HL-60/S4 (cell line): ENCODE measurements around the gene PSMD8.

Source experiments
- in situ Hi-C: fragments of 300-500 bp; cut with MboI; formaldehyde crosslinking; loops from 2 replicates; pipeline ENCODE4 v1.14.3; 2022; ENCODE audit warnings: low sequenced_read_pairs

Gene PSMD8

DNA sequence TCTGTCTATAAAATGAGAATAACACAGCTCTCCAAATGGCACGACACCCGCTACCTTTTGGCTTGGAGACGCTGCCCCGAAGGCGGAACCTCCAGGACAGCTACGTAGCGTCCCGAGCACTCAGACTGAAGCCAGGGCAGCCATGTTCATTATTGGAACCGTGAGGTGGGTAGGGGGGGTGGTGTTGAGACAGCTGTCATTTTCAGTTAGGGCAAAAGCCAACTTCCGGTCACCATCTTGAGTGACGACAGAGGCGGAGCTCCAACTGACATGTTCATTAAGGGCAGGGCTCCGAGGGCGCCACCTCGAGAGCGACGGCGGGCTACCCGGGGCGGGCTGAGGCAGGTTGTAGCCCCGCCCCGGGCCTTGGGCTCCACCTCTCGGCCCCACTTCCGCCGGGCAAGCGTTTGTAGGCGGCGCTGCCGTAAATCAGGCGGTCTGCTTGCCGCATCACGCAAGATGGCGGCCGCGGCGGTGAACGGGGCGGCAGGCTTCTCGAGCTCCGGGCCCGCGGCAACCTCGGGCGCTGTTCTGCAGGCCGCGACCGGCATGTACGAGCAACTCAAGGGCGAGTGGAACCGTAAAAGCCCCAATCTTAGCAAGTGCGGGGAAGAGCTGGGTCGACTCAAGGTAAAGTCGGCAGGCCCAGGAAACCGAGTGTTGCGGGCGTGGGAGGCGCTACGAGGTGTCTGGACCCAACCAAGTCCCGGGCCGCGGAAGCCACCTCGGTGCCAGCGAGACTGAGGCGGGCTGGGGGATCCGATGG, at the start of gene PSMD8:
Gene PSMD8 (plus strand): TSS at position 240 of the 766 bp plus-strand sequence. CDS start 31 bp downstream, at position 271.
- in situ Hi-C loops = no loop called here

GRCh38 chr19:38326591-38326990, 47.8 kb upstream of the PSMD8 start:
- in situ Hi-C loops = no loop called here

GRCh38 chr19:38329651-38330050, 44.7 kb upstream of the PSMD8 start:
- in situ Hi-C loops = loop anchor here (5.0 to 10.0 kb wide), 2 partner anchors 92 to 425 kb away; partner anchors contain the start of genes SIPA1L3 and WDR87

DNA sequence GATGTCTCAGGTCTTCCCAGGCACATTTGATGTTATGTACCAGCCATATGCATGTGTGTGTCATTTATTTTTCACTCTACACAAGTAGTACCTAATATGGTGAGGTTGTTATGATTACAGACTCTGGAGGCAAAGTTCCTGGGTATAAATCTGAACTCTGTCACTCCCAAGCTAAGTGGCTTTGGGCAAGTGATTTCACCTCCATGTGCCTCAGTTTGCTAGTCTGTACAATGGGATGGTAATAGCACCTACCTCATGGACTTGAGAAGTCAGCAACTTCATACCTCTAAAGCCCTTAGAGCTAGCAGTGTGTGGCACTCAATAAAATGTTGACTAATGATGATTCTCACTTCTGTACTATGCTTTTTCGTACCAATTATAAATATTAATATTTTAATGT, 42.6 kb upstream of the PSMD8 start:
- in situ Hi-C loops = loop anchor here (5.0 to 10.0 kb wide), 2 partner anchors 94 to 427 kb away; partner anchors contain the start of genes SIPA1L3 and WDR87

- in situ Hi-C loops = loop anchor here (5.0 to 10.0 kb wide), 2 partner anchors 96 to 428 kb away; partner anchors contain the start of genes SIPA1L3 and WDR87
Measured at GRCh38 chr19:38333245-38333644, 41.1 kb upstream of the PSMD8 start.

DNA sequence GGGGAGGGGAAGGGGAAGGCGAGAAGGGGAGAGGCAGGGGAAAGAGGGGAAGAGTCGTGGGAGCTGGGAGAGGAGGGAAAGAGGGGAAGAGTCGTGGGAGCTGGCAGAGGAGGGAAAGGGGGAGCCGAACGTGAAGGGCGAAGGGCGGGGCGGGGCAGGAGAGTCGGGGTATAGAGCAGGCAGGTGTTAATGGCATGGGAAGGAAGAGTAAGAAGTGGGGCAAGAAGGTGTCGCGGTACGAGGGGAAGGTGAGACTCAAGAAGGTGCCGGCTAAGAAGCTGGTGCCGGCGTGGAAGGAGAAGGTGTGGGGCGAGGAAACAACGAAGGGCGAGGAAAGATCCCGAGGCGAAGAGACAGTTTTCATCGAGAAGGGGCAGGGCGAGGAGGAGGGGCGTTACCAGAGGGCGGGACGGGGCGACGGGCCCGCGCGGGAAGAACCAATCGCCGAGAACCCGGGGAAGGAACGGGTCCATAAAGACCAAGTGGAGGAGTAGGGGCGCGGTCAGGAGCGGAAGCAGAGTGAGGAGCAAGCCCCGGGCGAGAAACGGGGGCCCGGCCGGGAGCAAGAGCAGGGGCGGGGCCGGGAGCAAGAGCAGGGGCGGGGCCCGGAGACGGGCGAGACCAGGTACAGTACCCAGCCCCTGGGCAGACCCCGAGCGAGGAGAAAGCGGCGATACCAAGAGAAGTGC, 38.3 kb upstream of the PSMD8 start:
- in situ Hi-C loops = loop anchor here (10.0 kb wide), 1 partner anchor 431 kb away; the partner anchor contains the start of genes SIPA1L3 and WDR87

DNA sequence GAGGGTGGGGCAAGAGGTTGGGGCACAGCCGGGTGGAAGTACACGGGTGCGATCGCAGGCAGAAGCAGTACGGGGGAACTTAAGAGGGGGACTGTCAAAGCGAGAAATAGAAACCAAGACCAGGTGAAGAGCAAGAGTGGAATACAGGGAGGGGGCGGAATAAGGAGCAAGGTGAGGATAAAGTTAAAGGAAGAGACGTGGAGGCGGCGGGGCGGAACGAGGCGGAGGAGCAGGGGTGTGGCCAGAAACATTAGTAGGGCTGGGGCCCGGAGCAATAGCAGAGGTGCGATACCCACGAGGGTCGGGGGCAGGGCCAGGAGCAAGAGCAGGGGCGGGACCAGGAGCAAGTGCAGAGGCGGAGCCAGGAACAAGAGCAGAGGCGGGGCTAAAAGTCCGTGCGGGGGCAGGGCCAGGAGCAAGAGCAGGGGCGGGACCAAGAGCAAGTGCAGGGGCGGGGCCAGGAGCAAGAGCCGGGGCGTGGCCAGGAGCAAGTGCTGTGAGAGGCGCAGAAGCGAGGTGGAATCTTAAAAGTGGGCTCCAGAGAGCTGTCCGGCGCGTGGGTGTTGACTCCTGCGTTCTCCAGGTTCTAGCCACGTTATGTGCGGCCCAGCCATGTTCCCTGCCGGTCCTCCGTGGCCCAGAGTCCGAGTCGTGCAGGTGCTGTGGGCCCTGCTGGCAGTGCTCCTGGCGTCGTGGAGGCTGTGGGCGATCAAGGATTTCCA, 37.6 kb upstream of the PSMD8 start:
- in situ Hi-C loops = loop anchor here (10.0 kb wide), 1 partner anchor 432 kb away; the partner anchor contains the start of genes SIPA1L3 and WDR87

DNA sequence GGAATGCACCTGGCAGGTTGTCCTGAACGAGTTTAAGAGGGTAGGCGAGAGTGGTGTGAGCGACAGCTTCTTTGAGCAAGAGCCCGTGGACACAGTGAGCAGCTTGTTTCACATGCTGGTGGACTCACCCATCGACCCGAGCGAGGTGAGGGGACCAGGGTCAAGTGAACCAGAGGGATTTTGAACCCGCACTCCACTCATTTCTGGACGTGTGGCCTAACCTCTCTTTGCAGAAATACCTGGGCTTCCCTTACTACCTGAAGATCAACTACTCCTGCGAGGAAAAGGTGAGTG, 37.1 kb upstream of the PSMD8 start:
- in situ Hi-C loops = loop anchor here (10.0 kb wide), 1 partner anchor 433 kb away; the partner anchor contains the start of genes SIPA1L3 and WDR87

DNA sequence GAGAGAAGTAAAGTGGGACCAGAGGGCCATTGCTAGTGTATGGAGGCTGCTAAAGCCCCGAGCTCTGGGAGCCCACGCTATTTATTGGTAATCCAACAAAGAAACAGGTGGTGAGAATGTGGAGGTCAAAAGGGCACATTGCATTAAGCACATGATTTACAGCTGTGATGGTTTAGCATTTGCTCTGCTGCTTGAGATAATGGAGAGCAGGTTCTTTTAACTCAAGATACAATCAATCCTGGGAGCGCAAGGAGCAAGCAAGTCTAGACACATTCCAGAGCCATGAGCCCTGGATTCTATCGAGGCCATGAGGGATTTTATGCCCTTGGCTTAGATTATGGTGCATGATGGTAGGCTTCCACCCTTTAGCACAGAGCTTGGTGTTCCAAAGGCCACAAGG, 35.4 kb upstream of the PSMD8 start:
- in situ Hi-C loops = loop anchor here (10.0 kb wide), 1 partner anchor 434 kb away; the partner anchor contains the start of genes SIPA1L3 and WDR87

- in situ Hi-C loops = no loop called here
Measured at GRCh38 chr19:38340927-38341326, 33.4 kb upstream of the PSMD8 start.

GRCh38 chr19:38346837-38347236, 27.5 kb upstream of the PSMD8 start:
- in situ Hi-C loops = no loop called here

GRCh38 chr19:38350883-38351282, 23.5 kb upstream of the PSMD8 start:
- in situ Hi-C loops = no loop called here

DNA sequence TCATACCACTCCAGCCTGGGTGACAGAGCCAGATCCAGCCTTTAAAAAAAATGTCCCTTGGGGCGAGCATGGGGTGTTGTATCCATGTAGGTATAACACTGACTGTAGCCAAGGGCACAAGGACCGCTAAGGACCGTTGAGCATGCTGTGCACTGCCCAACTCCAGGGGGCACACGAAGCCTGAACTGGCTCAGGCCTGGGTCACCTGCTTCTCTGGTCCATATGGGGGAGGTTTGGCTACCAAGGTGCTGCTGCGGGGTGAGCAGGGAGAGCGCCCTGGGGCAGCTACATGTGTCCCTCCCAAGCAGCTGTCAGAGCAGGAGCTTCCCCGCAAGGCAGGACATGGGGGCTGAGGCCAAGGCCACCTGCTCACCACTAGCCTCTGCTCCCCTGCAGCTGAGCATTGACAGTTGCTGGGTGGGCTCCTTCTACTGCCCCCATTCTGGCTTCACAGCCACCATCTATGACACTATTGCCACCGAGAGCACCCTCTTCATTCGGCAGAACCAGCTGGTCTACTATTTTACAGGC, 22.4 kb upstream of the PSMD8 start:
- in situ Hi-C loops = no loop called here

DNA sequence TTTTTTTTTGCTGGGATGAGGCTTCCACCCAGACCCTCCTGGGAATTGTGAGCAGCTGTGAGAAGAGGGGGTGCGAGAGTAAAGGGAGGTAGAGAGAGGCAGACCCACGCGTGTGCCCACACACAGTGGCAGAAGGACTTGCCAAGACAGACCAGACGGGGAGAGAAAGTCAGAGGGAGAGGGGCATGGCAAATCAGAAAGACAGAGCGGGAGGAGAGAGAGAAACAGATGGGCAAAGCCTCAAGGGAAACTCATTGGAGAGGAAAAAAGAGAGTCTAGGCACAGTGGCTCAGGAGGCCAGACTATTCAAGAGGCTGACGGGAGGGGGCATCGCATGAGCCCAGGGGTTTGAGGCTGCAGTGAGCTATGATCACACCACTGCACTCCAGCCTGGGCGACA, 21.8 kb upstream of the PSMD8 start:
- in situ Hi-C loops = no loop called here

DNA sequence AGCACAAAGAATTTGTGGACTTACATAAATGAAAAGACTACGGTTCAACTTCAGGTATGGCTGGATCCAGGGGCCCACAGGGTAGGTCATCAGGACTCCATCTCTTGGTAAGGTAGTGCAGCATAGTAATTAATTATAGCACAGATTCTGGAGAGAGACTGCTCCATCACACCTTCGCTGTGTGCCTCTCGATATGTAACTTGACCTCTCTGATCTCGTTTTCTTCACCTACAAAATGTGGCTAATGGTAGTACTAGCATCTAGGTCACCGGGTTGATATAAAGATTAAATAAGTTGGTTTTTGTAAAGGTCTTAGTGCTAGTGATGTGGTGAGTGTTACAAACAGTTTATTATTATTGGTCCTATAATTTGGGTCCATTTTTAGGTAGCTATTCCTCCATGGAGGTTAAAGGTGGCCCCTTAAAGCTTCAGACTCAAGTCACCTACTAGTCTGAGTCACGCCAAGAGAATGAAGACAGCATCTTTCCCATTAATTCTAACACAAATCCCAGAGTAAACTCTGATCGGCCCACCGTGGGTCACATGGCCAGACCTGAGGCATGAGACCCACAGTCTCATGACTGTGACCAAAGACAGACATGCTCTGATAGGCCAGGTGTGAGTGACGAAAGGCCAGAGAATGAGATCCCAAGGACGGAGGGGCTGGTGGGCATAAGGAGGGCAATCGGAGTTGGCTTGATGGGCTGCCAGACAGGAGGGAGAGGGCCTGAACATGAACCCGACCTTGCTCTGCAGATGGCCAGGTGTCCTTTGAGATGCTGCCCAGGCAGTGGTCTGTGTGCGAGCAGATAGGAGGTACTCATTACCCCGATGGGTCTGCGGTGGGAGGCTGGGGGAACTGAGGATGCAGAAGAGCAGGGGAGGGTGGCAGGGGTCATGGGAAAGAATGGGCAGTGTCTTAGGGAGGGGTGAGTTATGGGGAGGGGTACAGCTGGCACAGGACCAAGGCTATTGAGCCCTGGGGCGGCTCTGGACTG, 18.3 kb upstream of the PSMD8 start:
- in situ Hi-C loops = no loop called here

DNA sequence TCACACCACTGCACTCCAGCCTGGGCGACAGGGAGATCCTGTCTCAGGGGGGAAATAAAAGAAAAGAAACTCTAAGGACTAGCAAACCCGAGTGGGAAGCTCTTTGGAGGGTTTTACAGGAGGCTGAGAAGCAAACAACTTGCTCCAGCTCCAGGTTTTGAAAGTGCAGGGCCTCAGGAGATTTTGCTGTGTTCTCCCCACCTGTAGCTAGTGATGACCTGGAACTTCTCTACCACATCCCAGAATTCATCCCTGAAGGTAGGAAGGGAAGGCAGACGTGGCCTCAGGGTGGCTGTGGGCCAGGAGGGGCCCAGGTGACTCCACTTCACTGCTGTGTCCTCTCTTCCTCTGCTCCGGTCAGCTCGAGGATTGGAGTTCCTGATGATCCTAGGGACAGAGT, 16.3 kb upstream of the PSMD8 start:
- in situ Hi-C loops = no loop called here

GRCh38 chr19:38359242-38360021, 14.9 kb upstream of the PSMD8 start:
- in situ Hi-C loops = no loop called here

DNA sequence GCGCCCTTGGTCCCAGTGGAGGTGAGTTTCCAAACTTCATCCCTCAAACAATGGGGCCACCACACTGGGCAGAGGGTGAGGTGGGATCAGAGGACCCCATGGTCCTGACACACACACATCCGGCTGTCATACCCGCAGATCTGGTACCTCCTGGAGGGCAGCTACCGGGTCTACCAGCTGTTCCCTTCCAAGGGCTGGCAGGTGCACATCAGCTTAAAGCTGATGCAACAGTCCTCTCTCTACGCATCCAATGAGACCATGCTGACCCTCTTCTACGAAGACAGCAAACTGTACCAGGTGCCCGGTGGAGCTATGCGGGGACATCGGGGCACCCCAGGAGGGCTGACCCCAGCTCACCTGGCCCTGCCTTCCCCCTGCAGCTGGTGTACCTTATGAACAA, 14.0 kb upstream of the PSMD8 start:
- in situ Hi-C loops = no loop called here
